GM21737 (cell line): ENCODE measurements around the gene HAPLN3.

Source experiments
- ATAC-seq: cut with Tn5 transposase; IDR thresholded peaks from one replicate; pipeline ENCODE4 v1.9.1; 2021; ENCODE audit warnings: mild to moderate bottlenecking, moderate library complexity; ENCODE audit not compliant: unreplicated experiment

The HAPLN3 gene

DNA sequence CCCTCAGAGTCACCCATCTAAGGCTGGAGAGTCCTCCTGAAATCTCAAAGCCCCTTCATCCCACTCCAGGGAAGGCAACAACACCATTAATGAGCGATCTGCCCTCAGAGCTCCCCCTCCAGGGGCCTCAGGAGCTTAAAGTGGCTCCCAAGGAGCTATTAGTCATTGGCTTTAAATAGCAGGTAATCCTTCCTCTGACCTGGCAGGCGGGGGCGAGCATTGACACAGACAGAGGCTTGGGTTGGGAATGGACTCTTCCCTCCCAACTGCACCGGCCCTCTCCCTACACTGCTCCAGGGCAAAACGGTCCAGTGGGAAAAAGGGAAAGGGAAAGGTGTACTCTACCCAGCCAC, 16.4 kb upstream of the HAPLN3 start:
- no peak for ATAC-seq

DNA sequence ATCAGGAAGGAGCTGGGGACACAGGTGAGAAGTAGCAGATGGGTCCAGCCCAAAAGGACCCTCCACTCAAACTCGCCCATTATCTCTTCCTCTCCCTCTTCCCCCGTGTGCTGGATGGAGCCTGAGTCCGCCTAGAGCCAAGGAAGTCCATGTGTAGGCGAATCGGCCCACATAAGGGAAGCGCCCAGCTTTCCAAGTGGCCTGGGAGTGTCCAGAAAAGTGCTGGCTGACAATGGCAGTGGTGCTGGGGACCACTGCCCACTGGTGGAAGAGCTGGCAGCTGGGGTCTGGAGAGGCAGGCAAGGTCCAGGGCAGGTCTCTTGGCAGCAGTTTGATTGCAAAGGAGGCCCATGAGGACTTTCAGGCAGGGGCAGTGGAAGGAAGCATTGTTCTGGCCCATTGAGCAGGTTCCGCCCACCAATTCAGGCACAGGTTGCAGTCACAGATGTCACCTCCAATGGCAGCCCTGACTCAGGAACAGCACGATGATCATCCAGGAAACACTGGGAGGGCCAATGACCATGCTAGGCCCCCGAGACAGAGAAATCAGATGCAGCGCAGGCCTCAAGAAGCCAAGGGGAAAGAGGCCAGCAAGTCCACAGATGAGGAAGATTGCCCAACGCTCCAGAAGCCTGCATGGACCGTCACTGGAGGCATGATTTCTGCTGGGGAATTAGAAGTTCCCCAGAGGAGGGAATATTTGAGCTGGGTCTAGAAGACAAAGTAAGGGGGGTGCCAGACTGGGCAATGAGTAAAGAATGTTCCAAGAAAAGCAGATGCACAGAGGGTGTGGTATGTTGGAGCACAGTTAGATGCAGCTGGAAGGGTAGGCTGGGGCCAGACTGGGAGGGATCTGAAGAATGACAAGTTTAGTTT, 14.8 kb upstream of the HAPLN3 start:
- no peak for ATAC-seq

DNA sequence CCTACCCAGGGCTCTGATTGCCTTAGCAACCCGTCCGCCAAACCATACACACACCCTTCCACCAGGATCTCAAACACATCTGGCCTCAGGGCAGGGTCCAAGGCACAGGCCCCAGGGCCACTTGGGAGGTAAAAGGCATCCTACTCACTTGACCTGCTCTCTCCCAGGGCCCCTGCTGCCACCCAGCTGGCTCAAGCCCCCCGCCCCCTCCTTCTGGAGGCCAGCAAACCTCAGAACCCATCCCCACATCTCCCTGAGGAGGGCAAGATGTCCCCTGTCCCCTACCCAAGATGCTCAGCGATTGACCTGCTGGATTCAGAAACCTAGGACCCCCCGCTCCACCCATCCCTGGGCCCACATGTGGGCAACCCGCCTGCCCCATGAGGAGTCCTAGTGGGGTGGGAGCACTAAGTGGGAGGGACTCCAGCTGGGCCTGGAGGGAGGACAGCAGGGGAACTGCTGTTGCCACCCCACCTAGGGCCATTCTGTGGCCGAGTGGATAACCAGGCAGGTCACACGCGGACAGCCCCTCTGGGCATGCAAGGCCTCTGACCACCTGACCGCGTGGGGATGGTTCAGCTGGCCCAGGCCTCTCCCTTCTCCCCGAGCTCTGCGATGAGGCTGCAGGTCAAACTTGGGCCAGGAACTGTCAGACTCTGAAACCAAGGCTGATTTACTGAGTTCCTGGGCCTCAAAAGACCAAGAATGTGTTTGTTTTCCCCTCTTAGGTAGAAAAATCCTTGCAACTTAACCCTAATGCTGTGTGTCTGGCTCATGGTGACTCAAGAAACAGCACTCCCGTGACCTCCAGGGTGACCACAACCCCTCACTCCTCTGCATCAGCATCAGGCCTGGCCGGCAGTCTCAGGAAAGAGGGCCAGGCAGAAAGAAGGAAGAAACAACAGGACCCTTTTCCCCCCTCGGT, 13.6 kb upstream of the HAPLN3 start:
- ATAC-seq = no peak

DNA sequence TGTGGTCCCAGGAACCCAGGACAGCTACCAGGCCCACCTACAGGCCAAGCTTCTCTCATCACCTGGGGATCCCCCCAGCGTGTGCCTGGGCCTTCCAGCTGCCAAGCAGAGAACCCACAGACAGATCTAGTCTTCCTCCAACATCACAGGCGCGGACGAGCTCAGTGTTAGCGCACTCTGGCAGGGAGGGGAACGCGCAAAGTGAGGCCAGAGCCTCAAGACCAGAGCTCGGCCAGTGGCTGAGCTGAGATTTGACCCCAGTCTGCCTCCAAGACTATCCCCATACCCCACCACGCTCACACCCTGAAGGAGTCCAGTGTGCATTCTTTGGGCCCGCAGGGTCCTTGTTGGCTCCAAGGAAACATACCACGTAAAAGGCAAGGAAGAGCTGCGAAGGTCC, 12.8 kb upstream of the HAPLN3 start:
- no peak for ATAC-seq

DNA sequence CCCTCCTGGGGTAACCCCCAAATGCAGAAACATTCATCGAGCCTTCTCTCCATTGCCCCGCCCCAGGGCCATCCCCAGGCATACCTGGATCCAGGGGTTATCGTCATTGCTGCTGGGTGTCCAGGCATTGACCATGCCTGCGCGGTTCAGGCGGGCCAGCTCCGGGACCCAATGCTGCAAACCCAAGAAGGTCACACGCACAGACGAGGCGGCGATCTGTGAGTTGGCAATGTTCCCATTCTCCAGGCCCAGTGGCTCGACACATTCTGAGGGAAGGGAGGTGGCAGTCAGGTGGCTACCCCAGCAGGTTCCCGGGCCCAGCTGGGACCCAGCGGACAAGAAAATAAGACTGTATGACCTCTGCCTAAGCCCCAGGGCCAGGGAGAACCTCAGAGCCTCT, 11.8 kb upstream of the HAPLN3 start:
- ATAC-seq = no peak

DNA sequence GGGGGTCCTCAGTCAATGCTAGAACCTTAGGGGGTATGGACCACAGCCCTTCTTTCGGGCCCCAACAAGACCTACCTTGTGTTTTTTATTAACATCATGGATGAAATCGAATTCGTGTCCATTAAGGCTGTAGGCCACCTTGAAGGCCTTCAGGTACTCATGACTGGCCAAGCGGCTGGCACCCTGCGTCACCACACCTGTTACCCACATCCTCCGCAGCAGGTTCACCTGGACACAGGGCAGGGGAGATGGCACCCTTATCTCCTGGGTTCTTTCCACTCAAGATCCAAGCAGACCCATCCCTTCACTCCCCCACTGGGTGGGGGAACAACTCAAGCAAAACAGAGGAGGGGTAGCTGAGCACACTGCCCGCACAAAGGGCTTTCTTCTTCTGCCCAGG, 11.2 kb upstream of the HAPLN3 start:
- no peak for ATAC-seq

DNA sequence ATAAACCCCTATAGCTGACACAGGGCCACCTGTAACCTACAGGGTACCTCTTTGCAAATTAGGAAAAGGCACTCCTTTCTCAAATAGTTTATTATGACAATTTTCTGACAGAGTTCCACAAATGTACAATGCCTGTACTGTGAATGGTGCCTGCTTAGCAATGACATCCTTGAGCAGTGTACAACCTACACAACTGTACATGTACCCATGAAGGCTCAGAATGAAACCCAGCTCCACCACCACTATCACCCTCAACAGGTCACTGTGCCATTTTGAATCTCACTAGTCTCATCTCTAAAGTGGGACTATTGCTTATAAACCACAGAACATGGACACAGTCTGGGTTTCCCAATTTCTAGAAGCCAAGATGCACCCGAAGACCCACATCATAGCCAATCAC, 10.8 kb upstream of the HAPLN3 start:
- no peak for ATAC-seq

DNA sequence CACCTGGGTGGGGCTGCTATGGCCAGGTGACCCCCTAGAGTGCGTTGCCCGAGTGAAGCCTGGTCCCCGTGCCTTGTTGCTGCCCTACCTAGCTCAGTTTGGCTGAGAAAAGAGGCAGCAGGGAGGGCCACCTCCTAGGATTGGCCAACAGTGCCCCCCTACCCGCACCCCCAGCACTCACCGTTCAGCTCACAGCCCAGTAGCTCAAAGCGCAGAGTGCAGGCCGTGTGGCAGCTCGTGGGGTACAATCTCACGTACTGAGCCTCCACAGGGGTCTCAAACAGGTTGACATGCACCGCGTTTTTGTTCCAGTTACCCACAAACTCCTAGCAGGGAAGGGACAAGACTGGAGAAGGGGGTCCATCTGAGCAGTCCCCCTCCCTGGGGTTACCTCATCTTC, 10.2 kb upstream of the HAPLN3 start:
- no peak for ATAC-seq

DNA sequence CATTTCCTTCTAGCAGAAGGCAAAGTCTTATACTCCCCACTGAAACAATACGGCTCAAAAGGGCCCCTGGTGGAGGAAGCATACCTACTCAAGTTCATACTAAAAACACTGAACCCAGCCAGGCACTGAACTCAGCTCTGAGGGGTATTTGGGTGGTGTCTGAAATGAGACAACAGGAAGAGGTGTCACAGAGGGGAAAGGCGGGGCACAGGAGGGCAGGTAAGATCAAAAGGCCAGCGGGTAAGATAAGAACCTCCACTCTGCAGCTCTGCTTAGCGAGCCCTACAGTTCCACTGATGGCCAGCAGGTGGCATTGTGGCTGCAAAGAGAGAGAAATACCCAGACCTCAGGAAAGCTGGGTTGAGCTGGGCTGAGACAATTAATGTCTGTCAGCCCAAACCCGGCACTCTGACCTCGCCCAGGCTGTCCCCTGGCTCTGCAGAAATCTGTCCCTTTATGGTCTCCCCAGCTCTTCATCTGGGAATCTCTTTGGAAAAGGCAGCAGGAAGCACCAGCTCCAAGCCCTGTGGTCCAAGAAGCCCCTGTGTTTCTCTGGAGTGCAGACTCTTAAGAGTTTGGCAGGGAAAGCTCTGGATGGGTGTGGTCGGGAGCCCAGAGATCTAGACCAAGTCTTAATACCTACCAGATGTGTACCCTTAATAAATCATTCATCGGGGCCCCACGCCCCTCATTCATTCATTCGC, 9.4 kb upstream of the HAPLN3 start:
- peak; percentile 81 for ATAC-seq

DNA sequence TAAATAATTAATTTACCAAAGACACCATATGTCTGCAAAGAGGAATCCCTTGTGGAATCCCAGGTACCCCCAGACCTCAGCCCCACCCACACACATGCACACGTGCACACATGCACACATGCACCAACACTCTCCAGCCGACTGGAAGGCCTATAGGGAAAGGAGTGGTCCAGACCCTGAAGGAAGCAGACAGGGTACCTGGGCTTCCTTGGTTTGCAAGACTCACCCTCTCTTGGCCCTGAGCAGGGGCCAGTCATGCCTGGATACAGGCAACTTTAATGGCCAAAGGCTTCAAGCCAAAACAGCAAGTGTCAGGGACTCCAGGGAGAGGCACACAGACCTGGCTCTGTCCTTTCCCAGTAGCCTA, 8.9 kb upstream of the HAPLN3 start:
- no peak for ATAC-seq

DNA sequence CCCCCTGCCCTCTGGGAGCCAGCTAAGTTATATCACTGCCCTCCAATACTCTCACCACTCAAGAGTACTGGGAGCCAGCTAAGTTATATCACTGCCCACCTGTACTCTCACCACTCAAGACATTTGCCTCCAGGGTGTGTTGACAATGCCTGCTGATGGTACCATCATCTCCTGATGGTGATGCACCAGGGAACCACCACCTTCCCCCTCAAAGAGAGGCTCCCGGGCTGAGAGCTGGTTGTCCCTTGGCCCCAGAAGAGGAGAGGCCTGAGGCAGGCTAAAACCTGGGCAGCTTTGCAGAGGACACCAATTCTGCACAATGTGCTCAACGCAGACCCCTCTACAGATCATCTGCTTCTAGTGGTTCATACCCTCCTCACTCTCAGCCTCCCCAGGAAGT, 7.5 kb upstream of the HAPLN3 start:
- ATAC-seq = no peak

DNA sequence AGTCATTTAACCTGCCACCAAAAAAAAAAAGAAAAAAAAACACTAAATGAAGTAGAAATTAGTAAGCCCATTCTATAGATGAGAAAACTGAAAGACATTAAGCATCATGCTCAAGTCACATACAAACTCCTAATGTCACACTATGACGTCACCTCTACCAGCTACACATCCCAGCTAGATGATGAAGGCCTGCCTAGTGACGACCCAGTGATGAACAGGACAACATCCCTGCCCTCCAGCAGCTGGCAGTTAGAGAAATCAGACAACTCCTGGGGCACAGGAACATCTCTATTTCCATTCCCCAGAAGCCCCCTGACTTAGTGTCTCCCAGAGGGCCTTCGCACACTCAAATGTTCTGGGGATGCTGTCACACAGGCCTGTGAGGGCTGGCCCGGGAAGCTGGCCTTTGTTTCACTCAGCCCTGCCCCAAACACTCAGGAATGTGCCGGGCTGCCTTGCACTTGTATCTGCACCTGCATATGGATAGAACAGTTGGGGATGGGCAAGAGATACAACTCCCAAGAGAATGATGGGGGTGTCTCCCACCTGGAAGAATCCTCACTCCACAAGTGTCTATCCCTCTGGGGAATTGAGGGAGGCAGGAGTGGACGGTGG, 7.0 kb upstream of the HAPLN3 start:
- ATAC-seq = no peak

DNA sequence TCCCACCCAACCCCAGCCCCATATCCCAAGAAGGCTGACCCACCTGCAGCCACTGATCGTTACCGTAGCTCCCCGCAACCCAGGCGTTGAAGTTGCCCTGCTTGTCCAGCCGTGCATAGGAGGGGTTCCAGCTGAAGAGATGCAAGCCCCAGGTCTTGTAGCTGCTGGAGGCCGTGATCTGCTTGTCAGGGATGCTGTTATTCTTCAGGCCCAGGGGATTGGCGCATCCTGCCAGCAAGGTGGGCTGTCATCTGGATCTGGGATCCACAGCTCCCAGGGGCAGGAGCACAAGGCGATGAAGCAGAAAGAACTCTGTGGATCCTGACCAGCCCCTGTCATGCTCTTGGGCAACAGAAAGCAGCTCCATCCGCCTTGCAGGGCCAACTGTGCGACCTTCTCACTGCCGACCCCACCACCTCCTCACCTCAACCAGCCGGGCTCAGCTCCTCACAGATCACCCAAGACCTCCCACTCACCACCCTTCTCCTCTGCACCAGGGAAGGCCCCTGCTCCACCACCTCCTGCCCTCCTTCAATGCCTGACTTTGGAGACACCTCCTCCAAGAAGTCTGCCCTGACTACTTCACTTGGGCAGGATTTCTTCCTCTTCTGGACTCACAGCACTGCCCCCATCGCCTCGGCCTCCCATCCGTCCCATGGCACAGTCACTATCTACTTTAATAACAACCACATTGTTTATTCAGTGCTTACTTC, 6.3 kb upstream of the HAPLN3 start:
- ATAC-seq = no peak

DNA sequence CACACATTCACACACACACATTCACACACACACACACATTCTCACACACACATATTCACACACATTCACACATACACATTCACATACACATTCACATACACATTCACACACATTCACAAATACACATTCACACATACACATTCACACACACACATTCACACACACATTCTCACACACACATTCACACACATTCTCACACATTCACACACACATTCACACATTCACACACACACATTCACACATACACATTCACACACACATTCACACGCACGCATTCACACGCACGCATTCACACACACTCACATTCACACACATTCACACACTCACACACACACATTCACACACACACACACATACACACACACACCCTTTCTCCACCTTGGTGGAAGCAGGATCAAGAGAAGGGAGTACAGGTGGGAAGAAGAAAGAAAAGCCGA, 5.7 kb upstream of the HAPLN3 start:
- no peak for ATAC-seq

DNA sequence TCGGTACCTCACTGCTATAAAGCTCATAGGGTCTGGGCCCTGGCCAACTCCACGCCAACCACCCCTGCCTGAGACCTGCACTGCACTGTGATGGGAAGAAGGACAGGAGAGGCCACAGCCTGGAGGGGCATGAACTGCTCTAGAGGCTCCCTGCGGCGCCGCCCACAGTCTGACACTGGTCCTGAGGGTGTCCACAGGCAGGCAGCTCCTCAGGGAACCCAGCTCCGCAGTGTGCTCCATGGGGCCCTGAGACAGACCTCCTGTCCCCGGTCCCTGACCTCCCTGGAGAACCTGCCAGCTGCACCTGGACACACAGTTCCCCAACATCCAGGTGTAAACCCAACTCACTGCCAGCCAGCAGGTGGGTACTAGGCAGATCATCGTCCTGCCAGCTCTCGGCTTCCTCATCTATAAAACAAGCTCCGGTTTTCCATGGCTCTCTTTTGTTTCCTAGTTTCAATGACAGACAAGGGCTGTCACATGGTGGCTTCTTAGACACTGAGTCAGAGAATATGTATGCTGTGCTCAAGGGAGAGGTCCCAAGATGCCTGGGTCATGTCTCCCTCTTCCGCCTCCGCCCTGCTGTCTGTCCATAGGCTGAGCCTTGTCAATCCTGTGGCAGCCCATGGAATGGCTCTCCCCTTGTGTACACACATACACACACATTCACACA, 5.1 kb upstream of the HAPLN3 start:
- no peak for ATAC-seq

DNA sequence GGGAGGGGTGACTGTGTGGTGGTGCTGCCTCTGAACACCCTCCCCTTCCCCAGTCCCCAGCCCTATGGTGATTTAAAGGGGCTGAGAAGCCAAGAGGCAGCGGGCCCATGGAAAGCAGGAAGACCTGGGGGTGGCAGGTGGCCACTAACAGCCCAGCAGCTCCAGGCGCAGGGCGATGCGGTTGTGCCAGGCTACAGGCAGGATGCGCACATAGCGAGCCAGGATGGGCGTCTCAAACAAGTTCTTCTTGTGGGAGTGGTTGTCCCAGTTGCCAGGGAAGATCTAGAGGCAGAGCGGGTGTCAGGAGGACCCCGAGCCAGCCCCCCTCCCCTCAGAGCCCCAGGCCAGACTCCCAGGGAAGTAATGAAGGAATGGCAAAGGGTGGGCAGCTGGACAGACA, 3.9 kb upstream of the HAPLN3 start:
- no peak for ATAC-seq

DNA sequence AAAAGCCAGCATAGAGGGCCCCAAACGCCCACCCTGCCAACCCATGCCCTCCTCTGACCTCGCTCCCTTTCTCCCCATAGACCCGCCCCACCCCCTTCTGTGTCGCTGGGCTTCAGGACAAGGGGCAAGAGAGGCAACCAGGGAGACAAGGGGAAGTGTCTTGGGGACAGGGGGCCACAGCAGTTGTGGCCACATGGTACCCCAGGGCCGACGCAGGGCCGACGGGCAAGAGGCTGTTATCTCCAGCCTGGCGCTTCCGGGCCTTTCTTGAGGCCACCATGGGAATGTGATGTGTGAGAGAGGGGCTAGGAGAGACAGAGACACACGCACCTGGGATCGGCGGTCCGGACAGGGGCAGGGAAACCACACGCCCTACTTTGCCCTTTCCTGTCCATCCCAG, 3.4 kb upstream of the HAPLN3 start:
- ATAC-seq = no peak

DNA sequence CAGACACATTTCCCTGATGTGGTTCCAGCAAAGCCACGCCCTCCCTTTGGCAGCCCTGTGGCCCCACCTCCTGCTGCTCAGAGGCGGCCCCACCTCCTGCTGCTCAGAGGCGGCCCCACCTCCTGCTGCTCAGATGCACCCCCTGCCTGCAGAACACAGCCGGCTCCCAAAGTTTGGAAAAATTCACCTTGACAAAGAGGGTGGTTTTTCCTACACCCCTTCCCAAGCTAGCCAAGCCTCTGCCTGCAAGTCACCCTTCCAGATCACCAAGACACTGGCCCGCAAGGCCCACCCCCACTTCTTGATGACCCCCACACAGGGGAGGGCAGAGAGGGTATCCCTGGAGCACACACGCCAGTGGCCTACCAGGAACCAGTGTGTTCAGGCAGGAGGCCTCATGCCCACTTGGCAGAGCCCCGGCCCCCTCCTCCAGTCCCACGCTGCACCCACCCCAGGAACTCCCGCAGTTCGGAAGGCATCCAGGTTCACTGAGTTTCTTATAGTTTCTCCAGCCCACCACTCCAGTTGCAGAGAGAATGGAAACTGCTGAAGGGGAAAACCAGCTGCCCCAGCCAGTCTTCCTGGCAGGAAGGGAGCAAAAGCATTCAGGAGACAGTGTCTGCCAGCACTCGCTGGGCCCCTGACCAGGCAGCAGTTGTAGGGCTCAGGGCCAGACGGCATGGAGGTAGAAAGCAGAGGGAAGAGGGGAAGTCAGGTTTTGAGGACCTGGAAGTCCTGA, 2.3 kb upstream of the HAPLN3 start:
- ATAC-seq = no peak

DNA sequence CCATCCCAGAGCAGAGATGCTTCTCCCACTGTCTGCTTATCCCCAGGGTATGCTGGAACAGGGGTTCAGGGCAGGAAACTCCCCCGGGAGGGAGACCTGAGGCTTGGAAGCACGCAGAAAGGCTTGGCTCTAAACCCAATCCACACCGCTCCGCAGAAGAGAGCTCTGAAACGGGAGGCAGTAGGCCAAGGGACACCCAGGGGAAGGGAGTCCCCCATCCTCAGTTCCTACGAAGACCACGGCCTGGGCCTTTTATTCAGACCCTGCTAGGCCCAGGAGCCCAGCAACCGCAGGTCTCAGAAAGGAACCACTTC, 1.8 kb upstream of the HAPLN3 start:
- ATAC-seq = no peak
